Endothelial cell (in vitro differentiated cells): ENCODE measurements around the gene UBA6. TPM values are rescaled to one million over a fixed set of nuclear protein-coding genes. Genes with fewer than 3 reads are reported as not detected.

Source experiments
- DNase-seq: peaks from one replicate; pipeline ENCODE4 v3.0.0; 2021; ENCODE audit warnings: low spot score
- H3K27ac Mint-ChIP-seq: one replicate; pipeline ENCODE4 v1.8.0; 2021; ENCODE audit warnings: mixed read lengths, inconsistent platforms; ENCODE audit not compliant: unreplicated experiment
- H3K27me3 Mint-ChIP-seq: one replicate; pipeline ENCODE4 v1.8.0; 2021; ENCODE audit warnings: mild to moderate bottlenecking, moderate library complexity, mixed read lengths, inconsistent platforms; ENCODE audit not compliant: unreplicated experiment
- H3K36me3 Mint-ChIP-seq: one replicate; pipeline ENCODE4 v1.8.0; 2021; ENCODE audit warnings: mild to moderate bottlenecking, low read depth, mixed read lengths, inconsistent platforms; ENCODE audit not compliant: unreplicated experiment
- H3K4me1 Mint-ChIP-seq: one replicate; pipeline ENCODE4 v1.8.0; 2021; ENCODE audit warnings: mild to moderate bottlenecking, mixed read lengths, inconsistent platforms; ENCODE audit not compliant: unreplicated experiment
- H3K4me3 Mint-ChIP-seq: one replicate; pipeline ENCODE4 v1.8.0; 2021; ENCODE audit warnings: mild to moderate bottlenecking, mixed read lengths, inconsistent platforms; ENCODE audit not compliant: unreplicated experiment
- H3K9me3 Mint-ChIP-seq: one replicate; pipeline ENCODE4 v1.8.0; 2021; ENCODE audit warnings: mixed read lengths, inconsistent platforms; ENCODE audit not compliant: unreplicated experiment
- CTCF ChIP-seq: fragments of 200-600 bp; sonication (generic); IDR thresholded peaks from one replicate; pipeline ENCODE4 v1.5.0; 2021; ENCODE audit warnings: antibody characterized with exemption; ENCODE audit not compliant: unreplicated experiment
- total RNA-seq: library from RNA; stranded (reverse); fragmentation: NEBNext Ultra II Directional; extraction: Animal tissue kit (Norgen Biotek cat#: 25700); gene quantifications from one replicate; pipeline ENCODE4 v1.2.1, GENCODE V29; 2021; ENCODE audit not compliant: unreplicated experiment

Gene UBA6
- total RNA-seq, 1 donor from 2014 or later: 79.5 TPM

GRCh38 chr4:67614186-67614585, 86.8 kb downstream of the UBA6 start:
- DNase-seq: no peak

GRCh38 chr4:67608027-67608426, 92.9 kb downstream of the UBA6 start:
- H3K27me3 Mint-ChIP-seq: peaks cover 2% of the 10 kb centered on the region
- H3K4me3 Mint-ChIP-seq: no peak overlapping the region
- no peaks in the 10 kb centered on the region for H3K9me3 Mint-ChIP-seq
- peaks cover 8% of the 10 kb centered on the region for H3K36me3 Mint-ChIP-seq
- no peak for TF ChIP-seq CTCF
- DNase-seq: no peak
- H3K27ac Mint-ChIP-seq: no peak overlapping the region
- H3K4me1 Mint-ChIP-seq: no peaks in the 10 kb centered on the region

More at GRCh38 chr4:67614186-67614585, 86.8 kb downstream of the UBA6 start:
- Mint-ChIP-seq H3K36me3 (peaks cover 30% of the 10 kb centered on the region), H3K27ac (no peak overlapping the region), H3K4me1 (peaks cover 3% of the 10 kb centered on the region), H3K4me3 (no peak overlapping the region), H3K27me3 (peaks cover 1% of the 10 kb centered on the region), H3K9me3 (no peaks in the 10 kb centered on the region)
- no peak for TF ChIP-seq CTCF

GRCh38 chr4:67604749-67605148, 96.2 kb downstream of the UBA6 start:
- H3K9me3 Mint-ChIP-seq: no peaks in the 10 kb centered on the region
- DNase-seq: no peak
- no peak overlapping the region for H3K4me3 Mint-ChIP-seq
- no peaks in the 10 kb centered on the region for H3K36me3 Mint-ChIP-seq
- no peak for TF ChIP-seq CTCF
- peaks cover 3% of the 10 kb centered on the region for H3K27me3 Mint-ChIP-seq
- H3K4me1 Mint-ChIP-seq: no peaks in the 10 kb centered on the region
- H3K27ac Mint-ChIP-seq: no peak overlapping the region

GRCh38 chr4:67604029-67604381, 97.0 kb downstream of the UBA6 start:
- Mint-ChIP-seq H3K9me3 (no peaks in the 10 kb centered on the region), H3K27me3 (peaks cover 3% of the 10 kb centered on the region), H3K4me3 (no peak overlapping the region), H3K36me3 (no peaks in the 10 kb centered on the region), H3K27ac (no peak overlapping the region), H3K4me1 (no peaks in the 10 kb centered on the region)
- no peak for TF ChIP-seq CTCF
- DNase-seq: no peak

- no peak overlapping the region for H3K27ac Mint-ChIP-seq
- TF ChIP-seq CTCF: no peak
- no peak overlapping the region for H3K4me3 Mint-ChIP-seq
- H3K9me3 Mint-ChIP-seq: no peaks in the 10 kb centered on the region
- no peaks in the 10 kb centered on the region for H3K4me1 Mint-ChIP-seq
- peaks cover 3% of the 10 kb centered on the region for H3K27me3 Mint-ChIP-seq
- DNase-seq: no peak
- H3K36me3 Mint-ChIP-seq: no peaks in the 10 kb centered on the region
Observed at GRCh38 chr4:67603310-67604028, 97.5 kb downstream of the UBA6 start.
